Measurements from ENCODE around the gene TMC2.

The TMC2 gene

GRCh38 chr20:2626853-2627541 lies 90.6 kb downstream of the TMC2 start:
- no peak for DNase-seq

GRCh38 chr20:2631228-2631627 lies 94.9 kb downstream of the TMC2 start:
- no peak for DNase-seq

GRCh38 chr20:2633381-2633780 lies 97.0 kb downstream of the TMC2 start:
- DNase-seq = no peak

- no peak for DNase-seq
Measured at GRCh38 chr20:2637246-2637645, 100.9 kb downstream of the TMC2 start.

GRCh38 chr20:2640260-2640659 lies 103.9 kb downstream of the TMC2 start:
- no peak for DNase-seq

- DNase-seq = no peak
Measured at GRCh38 chr20:2640899-2641298, 104.5 kb downstream of the TMC2 start.

GRCh38 chr20:2643708-2644107 lies 107.3 kb downstream of the TMC2 start:
- no peak for DNase-seq

- peak; percentile 89 to 98 (median 94) for DNase-seq
Measured at GRCh38 chr20:2651772-2652723, 115.7 kb downstream of the TMC2 start, which contains the start of gene NOP56. Gene NOP56, plus strand, starts transcription at chr20:2652632. Its CDS starts 29 bp downstream, at chr20:2652661.

GRCh38 chr20:2652724-2653555 lies 116.6 kb downstream of the TMC2 start:
- peak in 2 of 6 experiments; percentile 52 to 65 for DNase-seq

GRCh38 chr20:2653556-2654383 lies 117.4 kb downstream of the TMC2 start:
- DNase-seq = no peak

GRCh38 chr20:2654384-2654822 lies 118.0 kb downstream of the TMC2 start:
- DNase-seq = no peak

- DNase-seq = no peak
Measured at GRCh38 chr20:2654831-2655230, 118.5 kb downstream of the TMC2 start.

GRCh38 chr20:2655331-2656116 lies 119.2 kb downstream of the TMC2 start:
- DNase-seq = no peak

- DNase-seq = no peak
Measured at GRCh38 chr20:2656471-2657117, 120.2 kb downstream of the TMC2 start.

- DNase-seq = no peak
Measured at GRCh38 chr20:2657241-2657640, 120.9 kb downstream of the TMC2 start.

- DNase-seq = no peak
Measured at GRCh38 chr20:2657674-2658073, 121.3 kb downstream of the TMC2 start.

- DNase-seq = no peak
Measured at GRCh38 chr20:2658414-2659354, 122.3 kb downstream of the TMC2 start.

- DNase-seq = no peak
Measured at GRCh38 chr20:2659547-2659946, 123.2 kb downstream of the TMC2 start.

- DNase-seq = no peak
Measured at GRCh38 chr20:2663364-2663886, 127.1 kb downstream of the TMC2 start.
